ENCODE data around the gene MGLL.

Gene MGLL

DNA sequence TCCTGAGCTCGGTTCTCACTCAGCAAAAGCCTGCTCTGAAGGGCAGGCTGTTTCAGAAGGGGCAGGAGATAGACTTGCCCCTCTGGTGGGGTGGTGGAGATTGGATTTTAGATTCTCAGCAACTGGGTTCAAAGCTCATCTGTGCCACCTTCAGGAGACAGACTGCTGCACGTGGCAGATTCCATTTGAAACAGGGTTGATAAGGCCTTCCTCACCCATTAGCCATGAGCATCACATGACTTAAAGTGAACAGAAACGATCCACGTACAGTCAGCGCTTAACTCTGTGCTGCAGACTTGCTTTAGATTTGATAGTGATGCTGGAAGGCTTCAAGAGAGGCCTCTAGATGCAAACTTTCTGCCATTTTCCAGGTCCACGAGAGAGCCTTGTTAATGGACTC, 35.0 kb upstream of the MGLL start:
- Histone ChIP-seq H3K4me2 (ENCODE audit: low read depth, low read length, poor library complexity, severe bottlenecking) (no peak overlapping the region), H4K20me1 (ENCODE audit: low read depth, low read length) (no peaks in the 10 kb centered on the region), H3K9me3 (ENCODE audit: insufficient read depth, low read length) (no peaks in the 10 kb centered on the region), H3F3A (ENCODE audit: insufficient read depth) (no peaks in the 10 kb centered on the region), H3K9ac (ENCODE audit: low read length) (peak overlapping the region; percentile 16; the same call in 1 of the 2 replicates), H3K36me3 (ENCODE audit: low read length) (no peaks in the 10 kb centered on the region), H3K27ac (ENCODE audit: low read depth, low read length) (no peak overlapping the region), H3K4me3 (ENCODE audit: insufficient read depth, low read length, poor library complexity, severe bottlenecking) (no peak overlapping the region), H3K9me2 (replicated peaks; ENCODE audit: insufficient read depth, low read length) (no peaks in the 10 kb centered on the region), H3K27me3 (ENCODE audit: low read length) (no peaks in the 10 kb centered on the region), H3K79me2 (ENCODE audit: insufficient read depth, low read length) (no peaks in the 10 kb centered on the region), H2AFZ (ENCODE audit: low read depth, low read length, severe bottlenecking) (peak overlapping the region; percentile 29)
- TF ChIP-seq, protein P1, sequence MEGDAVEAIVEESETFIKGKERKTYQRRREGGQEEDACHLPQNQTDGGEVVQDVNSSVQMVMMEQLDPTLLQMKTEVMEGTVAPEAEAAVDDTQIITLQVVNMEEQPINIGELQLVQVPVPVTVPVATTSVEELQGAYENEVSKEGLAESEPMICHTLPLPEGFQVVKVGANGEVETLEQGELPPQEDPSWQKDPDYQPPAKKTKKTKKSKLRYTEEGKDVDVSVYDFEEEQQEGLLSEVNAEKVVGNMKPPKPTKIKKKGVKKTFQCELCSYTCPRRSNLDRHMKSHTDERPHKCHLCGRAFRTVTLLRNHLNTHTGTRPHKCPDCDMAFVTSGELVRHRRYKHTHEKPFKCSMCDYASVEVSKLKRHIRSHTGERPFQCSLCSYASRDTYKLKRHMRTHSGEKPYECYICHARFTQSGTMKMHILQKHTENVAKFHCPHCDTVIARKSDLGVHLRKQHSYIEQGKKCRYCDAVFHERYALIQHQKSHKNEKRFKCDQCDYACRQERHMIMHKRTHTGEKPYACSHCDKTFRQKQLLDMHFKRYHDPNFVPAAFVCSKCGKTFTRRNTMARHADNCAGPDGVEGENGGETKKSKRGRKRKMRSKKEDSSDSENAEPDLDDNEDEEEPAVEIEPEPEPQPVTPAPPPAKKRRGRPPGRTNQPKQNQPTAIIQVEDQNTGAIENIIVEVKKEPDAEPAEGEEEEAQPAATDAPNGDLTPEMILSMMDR (IDR thresholded peaks at IDR 0.05; ENCODE audit: insufficient read depth, low read length, poor library complexity, severe bottlenecking), result no peak
- TF ChIP-seq EZH2phosphoT487 (conservative IDR thresholded peaks at IDR 0.05; ENCODE audit: low read length), result no peak

DNA sequence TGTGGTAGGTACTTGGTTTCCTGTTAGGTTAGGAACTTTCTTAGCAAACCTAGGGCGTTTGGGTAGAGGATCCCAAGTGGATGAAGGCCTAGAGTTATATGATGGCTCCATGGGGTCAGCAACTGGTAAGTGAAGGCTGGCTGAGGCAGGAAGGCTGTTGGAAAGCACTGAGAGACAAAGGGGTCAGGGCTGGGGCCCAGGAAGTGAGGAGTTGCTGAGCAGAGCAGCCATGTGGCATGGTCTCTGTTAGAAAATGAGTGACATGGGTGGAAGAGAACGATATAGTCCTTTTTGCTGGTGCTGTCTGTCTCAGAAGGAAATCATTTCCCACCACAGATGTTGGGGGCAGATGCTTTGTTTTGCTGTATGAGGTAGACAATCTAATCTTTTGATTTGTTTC, 34.5 kb upstream of the MGLL start:
- H3K4me3 ChIP-seq (ENCODE audit: insufficient read depth, low read length, poor library complexity, severe bottlenecking), result no peak overlapping the region
- H3K79me2 ChIP-seq (ENCODE audit: insufficient read depth, low read length), result no peaks in the 10 kb centered on the region
- H3K36me3 ChIP-seq (ENCODE audit: low read length), result no peaks in the 10 kb centered on the region
- H3K27ac ChIP-seq (ENCODE audit: low read depth, low read length), result 0 out of 2 replicates have a peak overlapping the region, but pooled peaks have one; percentile 12
- no peaks in the 10 kb centered on the region for H3K27me3 ChIP-seq (ENCODE audit: low read length)
- H3F3A ChIP-seq (ENCODE audit: insufficient read depth), result no peaks in the 10 kb centered on the region
- H3K9ac ChIP-seq (ENCODE audit: low read length), result peak overlapping the region; percentile 16; the same call in 1 of the 2 replicates
- H3K4me2 ChIP-seq (ENCODE audit: low read depth, low read length, poor library complexity, severe bottlenecking), result peak overlapping the region; percentile 1
- H2AFZ ChIP-seq (ENCODE audit: low read depth, low read length, severe bottlenecking), result peak overlapping the region; percentile 29
- no peaks in the 10 kb centered on the region for H4K20me1 ChIP-seq (ENCODE audit: low read depth, low read length)
- TF ChIP-seq, protein P1 (IDR thresholded peaks at IDR 0.05; ENCODE audit: insufficient read depth, low read length, poor library complexity, severe bottlenecking), result no peak
- TF ChIP-seq EZH2phosphoT487 (conservative IDR thresholded peaks at IDR 0.05; ENCODE audit: low read length), result no peak
- no peaks in the 10 kb centered on the region for H3K9me3 ChIP-seq (ENCODE audit: insufficient read depth, low read length)
- no peaks in the 10 kb centered on the region for H3K9me2 ChIP-seq (replicated peaks; ENCODE audit: insufficient read depth, low read length)

DNA sequence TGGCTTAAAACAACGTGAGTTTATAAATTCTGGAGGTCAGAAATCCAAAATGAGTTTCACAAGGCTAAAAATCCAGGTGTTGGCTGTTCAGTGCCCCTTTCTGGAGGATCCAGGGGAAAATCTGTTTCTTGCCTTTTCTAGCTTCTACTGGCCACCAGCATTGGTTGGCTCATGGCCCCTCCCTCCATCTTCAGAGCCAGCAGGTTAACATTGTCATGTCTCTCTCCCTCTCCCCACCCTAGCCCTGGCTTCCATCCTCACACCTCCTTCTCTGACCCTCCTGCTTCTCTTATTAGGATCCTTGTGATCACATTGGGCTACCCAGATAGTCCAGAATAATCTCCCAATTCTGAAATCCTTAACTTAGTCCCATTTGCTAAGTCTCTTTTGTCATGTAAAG, 32.9 kb upstream of the MGLL start:
- no peaks in the 10 kb centered on the region for H3K79me2 ChIP-seq (ENCODE audit: insufficient read depth, low read length)
- H3K4me2 ChIP-seq (ENCODE audit: low read depth, low read length, poor library complexity, severe bottlenecking), result no peak overlapping the region
- H3K9ac ChIP-seq (ENCODE audit: low read length), result no peak overlapping the region
- H3K36me3 ChIP-seq (ENCODE audit: low read length), result no peaks in the 10 kb centered on the region
- no peak overlapping the region for H2AFZ ChIP-seq (ENCODE audit: low read depth, low read length, severe bottlenecking)
- H3K9me2 ChIP-seq (replicated peaks; ENCODE audit: insufficient read depth, low read length), result no peaks in the 10 kb centered on the region
- no peaks in the 10 kb centered on the region for H3K9me3 ChIP-seq (ENCODE audit: insufficient read depth, low read length)
- no peak overlapping the region for H3K4me3 ChIP-seq (ENCODE audit: insufficient read depth, low read length, poor library complexity, severe bottlenecking)
- H3F3A ChIP-seq (ENCODE audit: insufficient read depth), result no peaks in the 10 kb centered on the region
- H3K27me3 ChIP-seq (ENCODE audit: low read length), result no peaks in the 10 kb centered on the region
- no peak overlapping the region for H3K27ac ChIP-seq (ENCODE audit: low read depth, low read length)
- TF ChIP-seq EZH2phosphoT487 (conservative IDR thresholded peaks at IDR 0.05; ENCODE audit: low read length), result no peak
- TF ChIP-seq, protein P1 (IDR thresholded peaks at IDR 0.05; ENCODE audit: insufficient read depth, low read length, poor library complexity, severe bottlenecking), result no peak
- H4K20me1 ChIP-seq (ENCODE audit: low read depth, low read length), result no peaks in the 10 kb centered on the region
